Measurements from ENCODE around the gene HFM1.
"Not testable (repeated sequence)": the region's sequence is repeated elsewhere in the genome, so short reads cannot be mapped to it uniquely, and the experiment has no call there.

Gene HFM1

DNA sequence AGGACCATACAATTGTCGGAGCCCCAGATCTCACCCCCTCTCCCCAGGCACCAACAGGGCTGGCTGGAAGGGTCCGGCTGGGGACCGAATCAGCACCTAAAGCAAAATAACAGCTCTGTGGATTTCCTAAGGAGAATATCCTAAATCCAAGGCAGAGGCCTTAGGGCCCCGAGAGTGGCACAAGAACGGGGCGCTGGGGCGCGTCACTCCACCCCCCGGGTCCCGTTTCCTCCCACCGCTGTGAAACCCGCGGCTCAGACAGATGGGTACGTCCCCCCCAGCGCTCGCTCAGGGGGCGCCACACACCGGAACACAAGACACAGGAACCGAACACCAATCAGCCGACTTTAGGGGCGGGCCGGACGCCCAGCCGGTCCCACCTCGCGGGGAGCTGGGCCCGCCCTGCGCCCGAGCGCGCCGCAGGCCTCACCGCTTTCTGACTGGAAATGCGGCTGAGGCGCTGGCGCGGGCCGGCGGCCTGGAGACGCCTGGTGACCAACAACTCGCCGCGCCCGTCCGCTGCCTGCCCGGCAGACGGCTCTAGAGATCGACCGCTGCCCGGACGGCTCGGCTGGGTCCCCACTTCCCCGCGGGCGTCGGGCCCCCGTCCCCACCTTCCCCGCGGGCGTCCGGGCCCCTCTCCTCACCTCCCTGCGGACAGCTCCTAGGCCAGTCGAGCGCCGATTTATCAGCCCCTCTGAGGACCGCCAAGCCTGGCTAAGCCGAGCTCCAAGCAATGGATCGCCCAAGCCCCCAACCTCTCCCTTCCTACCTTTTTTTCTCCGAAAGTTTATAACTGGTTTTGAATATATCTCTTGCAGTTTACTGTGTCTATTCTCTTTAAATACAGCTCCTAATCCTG, at the start of gene HFM1:
HFM1 (minus strand) TSS at position 687 of the 862 bp plus-strand sequence. CDS start 3,755 bp downstream, outside the sequence.
- DNase-seq, result no peak

- DNase-seq, result no peak
Measured at GRCh38 chr1:91454136-91454535, 49.5 kb upstream of the HFM1 start.

GRCh38 chr1:91450260-91450659, 45.6 kb upstream of the HFM1 start:
- no peak for DNase-seq

- DNase-seq, result not testable (repeated sequence)
Measured at GRCh38 chr1:91447782-91448181, 43.1 kb upstream of the HFM1 start.

DNA sequence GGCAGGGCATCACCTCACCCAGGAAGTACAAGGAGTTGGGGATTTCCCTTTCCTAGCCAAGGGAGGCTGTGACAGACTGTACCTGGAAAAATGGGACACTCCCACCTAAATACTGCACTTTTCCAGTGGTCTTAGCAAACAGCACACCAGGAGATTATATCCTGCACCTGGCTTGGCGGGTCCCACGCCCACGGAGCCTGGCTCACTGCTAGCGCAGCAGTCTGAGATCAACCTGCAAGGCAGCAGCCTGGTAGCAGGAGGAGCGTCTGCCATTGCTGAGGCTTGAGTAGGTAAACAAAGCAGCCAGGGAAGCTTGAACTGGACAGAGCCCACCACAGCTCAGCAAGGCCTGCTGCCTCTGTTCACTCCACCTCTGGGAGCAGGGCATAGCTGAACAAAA, 37.3 kb upstream of the HFM1 start:
- not testable (repeated sequence) for DNase-seq

GRCh38 chr1:91440847-91441246, 36.2 kb upstream of the HFM1 start:
- no peak for DNase-seq

DNA sequence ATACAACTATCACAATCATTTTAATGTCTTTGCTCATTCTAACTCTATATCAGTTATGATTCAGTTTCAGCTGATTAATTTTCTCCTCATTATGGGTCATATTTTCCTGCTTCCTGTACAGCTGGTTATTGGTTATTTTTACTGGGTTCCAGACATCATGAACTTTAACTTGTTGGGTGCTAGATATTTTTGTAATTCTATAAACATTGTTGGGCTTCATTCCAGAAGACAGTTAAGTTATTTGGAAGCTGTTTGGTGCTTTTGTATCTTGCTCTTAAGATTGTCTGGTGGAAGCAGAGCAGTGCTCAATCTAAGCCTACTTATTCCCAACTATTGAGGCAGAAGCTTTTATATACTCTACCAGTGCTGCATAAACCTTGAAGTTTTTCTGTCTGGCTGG, 34.4 kb upstream of the HFM1 start:
- no peak for DNase-seq

- DNase-seq, result no peak
Measured at GRCh38 chr1:91428182-91428798, 23.7 kb upstream of the HFM1 start.

DNA sequence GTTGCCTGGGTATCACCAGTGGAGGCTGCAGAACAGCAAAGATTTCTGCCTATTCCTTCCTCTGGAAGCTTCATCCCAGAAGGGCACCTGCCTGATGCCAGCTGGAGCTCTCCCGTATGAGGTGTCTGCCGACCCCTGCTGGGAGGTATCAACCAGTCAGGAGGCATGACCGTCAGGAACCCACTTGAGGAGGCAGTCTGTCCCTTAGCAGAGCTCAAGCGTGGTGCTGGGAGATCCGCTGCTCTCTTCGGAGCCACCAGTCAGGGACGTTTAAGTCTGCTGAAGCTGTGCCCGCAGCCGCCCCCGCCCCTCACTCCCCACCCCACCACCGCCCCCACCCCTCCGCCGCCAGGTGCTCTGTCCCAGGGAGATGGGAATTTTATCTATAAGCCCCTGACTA, 23.1 kb upstream of the HFM1 start:
- no peak for DNase-seq

DNA sequence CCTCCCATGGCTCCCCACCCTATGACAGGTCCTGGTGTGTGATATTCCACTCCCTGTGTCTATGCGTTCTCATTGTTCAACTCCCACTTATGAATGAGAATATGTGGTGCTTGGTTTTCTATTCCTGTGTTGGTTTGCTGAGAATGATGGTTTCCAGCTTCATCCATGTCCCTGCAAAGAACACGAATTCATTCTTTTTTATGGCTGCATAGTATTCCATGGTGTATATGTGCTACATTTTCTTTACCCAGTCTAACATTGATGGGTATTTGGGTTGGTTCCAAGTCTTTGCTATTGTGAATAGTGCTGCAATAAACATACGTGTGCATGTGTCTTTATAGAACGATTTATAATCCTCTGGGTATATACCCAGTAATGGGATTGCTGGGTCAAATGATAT, 17.9 kb upstream of the HFM1 start:
- not testable (repeated sequence) for DNase-seq

GRCh38 chr1:91412371-91412770, 7.7 kb upstream of the HFM1 start:
- DNase-seq, result no peak

DNA sequence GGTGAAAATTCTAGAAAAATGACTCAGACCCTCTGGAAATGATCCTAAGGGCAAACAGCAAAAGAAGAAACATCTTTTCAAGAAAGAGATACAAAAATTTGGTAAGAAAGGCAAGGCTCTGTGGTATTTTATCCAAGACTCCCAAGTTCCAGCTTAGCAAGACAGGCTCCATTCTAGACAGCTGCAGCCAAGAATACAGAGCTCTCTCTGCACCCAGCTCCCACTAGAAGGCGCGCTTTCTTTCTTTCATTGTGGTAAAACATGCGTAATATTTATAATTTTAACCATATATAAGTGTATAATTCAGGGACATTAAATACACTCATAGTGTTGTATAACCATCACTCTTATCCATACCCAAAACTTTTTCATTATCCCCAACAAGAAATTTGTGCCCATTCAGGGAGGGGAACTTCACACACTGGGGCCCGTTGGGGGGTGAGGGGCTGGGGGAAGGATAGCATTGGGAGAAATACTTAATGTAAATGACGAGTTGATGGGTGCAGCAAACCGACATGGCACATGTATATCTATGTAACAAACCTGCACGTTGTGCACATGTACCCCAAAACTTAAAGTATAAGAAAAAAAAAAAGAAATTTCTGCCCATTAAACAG, 2.2 kb upstream of the HFM1 start:
- DNase-seq, result no peak

- DNase-seq, result no peak
Measured at GRCh38 chr1:91402023-91402422, 2.6 kb downstream of the HFM1 start.

DNA sequence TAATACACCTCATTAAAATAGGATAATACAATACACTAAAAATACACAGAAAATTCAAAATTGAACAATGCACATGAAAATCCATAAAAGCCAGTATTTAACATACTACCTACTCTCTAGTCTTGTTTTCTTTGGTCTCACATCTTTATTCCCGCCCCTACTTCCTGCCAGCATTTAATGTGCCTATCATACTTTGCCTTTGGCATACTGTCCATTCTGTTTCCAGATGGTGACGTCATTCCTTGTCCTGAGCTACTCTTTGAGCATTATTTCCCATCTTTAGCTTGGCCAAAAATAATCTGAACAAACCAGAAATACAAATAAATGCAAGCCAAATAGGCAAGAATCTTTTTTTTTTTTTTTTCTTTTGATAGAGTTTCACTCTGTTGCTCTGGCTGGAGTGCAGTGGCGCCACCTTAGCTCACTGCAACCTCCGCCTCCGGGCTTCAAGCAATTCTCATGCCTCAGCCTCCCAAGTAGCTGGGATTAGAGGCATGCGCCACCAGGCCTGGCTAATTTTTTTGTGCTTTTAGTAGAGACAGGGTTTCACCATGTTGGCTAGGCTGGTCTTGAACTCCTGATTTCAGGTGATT, 4.4 kb downstream of the HFM1 start:
- DNase-seq, result no peak

DNA sequence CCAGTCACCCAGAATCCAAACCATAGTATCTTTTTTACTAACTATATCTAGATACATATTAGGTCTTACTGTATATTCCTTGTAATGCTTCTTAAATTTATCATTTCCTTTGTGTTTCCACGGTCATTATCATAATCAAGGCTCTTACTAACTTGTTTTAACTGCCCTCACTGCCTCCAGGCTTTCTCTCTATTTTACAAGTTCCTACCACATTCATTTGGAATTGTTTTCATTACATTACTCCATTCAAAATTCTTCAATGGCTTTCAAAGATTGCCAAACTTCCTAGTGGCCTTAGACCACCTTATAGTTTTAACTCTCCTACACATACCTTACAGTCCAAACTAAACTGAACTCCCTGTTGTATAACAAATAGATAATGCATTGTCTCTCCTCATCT, 6.3 kb downstream of the HFM1 start:
- DNase-seq, result no peak

DNA sequence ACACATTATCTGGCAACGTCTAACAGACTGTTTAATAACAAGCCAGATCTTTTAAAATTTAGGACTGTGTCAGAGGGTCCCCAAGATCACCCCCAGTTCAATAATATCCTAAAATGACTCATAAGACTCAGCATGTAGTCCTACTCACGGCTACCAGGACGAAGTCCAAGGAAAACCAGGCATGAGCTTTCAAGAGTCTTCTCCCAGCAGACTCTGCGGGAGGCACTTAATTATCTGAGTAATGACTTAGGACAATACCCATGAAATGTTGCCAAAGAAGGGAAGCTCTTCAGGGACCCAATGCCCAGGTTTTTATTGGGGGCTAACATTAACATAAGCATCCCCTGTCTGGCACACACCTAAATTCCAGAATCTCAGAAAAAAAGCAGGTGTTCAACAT, 7.0 kb downstream of the HFM1 start:
- no peak for DNase-seq

- DNase-seq, result no peak
Measured at GRCh38 chr1:91393042-91393441, 11.6 kb downstream of the HFM1 start.

DNA sequence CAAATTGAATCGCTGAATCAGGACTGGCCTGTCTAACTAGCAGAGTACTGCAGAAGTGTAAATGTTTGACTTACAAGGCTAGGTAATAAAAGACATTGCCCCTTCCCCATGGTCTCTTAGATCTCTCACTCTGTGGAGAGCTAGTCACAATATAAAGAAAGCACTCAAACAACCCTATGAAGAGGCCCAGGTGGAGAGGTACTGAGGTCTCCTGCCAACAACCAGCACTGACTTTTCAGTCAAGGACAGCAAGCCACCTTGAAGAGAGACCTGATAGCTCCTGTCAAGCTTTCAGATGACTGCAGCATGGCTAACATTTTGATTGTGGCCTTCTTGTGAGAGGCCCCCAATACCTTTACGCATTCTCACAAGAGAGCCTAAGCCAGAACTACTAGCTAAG, 18.5 kb downstream of the HFM1 start:
- no peak for DNase-seq

DNA sequence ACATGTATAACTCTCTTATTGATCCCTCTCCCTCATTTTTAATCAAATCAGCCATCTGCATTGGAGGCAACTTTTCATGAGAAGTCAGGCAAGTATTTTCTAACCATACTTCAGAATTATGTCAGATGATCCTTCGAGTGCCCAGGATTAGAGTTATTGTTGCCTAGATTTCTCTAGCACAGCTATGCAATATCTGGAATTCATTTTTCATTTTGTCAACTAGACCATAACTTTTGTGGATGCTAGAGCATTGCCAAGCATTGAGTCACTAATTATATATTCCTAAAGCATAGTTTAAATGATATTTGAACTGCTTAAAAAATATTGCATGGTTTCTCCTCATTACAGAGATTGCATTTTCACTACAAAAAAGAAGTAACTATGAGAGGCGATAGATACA, 21.2 kb downstream of the HFM1 start:
- no peak for DNase-seq

GRCh38 chr1:91381844-91382243, 22.8 kb downstream of the HFM1 start:
- no peak for DNase-seq

- DNase-seq, result no peak
Measured at GRCh38 chr1:91374086-91374485, 30.6 kb downstream of the HFM1 start.

DNA sequence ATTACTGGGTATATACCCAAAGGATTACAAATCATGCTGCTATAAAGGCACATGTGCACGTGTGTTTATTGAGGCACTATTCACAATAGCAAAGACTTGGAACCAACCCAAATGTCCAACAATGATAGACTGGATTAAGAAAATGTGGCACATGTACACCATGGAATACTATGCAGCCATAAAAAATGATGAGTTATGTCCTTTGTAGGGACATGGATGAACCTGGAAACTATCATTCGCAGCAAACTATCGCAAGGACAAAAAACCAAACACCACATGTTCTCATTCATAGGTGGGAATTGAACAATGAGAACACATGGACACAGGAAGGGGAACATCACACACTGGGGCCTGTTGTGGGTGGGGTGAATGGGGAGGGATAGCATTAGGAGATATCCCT, 32.4 kb downstream of the HFM1 start:
- not testable (repeated sequence) for DNase-seq

DNA sequence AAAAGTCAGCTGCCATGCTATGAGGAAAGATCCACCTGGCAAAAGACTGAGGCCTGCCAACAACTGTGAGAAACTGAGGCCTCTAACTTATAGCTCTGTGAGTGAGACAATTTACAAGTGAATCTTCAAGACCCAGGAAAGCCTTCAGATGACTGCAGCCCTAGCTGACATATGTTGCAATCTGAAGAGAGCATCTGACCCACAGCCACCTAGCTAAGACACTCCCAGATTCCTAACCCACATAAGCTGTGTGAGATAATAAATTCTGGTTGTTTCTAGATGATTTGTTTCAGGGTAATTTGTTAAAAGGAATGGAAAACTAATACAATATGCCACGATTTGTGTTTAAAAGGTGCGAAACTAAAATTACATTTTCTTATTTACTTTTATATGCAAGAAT, 55.1 kb downstream of the HFM1 start:
- no peak for DNase-seq

DNA sequence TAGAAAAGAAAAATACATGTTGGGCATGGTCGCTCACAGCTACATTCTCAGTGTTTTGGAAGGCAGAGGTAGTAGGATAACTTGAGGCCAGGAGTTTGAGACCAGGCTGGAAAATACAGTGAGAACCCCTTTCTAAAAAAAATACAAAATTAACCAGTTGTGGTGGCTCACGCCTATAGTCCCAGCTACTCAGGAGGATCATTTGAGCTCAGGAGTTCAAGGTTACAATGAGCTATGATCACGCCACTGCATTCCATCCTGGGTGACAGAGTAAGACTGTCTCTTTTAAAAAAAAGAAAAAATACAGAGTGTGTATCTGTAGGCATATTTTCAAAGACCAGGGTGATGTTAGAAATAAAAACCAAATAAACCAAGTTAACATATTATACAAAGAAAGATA, 57.8 kb downstream of the HFM1 start:
- DNase-seq, result no peak
